ENCODE results near the gene PLEKHH2. TPM values are rescaled to one million over a fixed set of nuclear protein-coding genes. Genes with fewer than 3 reads are reported as not detected.

PLEKHH2 gene
- total and polyA plus RNA-seq, 2 of the 13 experiments (the other 11 are each of a cell fraction or from before 2014, with no cell fraction given): 1.1 to 3.0 TPM

DNA sequence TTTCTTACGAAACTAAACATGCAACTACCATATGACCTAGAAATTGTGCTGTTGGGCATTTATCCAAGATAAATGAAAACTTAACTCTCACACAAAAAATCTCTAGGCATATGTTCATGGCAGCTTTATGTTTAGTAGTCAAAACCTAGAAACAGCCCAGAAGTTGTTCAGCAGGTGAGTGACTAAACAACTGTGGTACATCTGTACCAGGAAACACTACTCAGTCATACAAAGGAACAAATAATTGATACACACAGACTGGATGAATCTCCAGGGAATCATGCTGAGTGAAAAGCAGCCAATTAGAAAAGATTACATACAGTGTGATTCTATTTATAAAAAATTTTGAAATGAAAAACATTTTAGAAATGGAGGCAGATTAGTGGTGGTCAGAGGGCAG lies 166.1 kb downstream of the PLEKHH2 start:
- DNase-seq (ENCODE audit: low spot score) (no peak), ATAC-seq (no peak), FAIRE-seq (no peak)
- H3K36me3 ChIP-seq (replicated peaks in 1 of 2; ENCODE audit: control insufficient read depth in 1 of 2, insufficient read depth in 2 of 2, low read length in 2 of 2): no peaks in the 10 kb centered on the region
- H3K79me2 ChIP-seq (ENCODE audit: insufficient read depth, low read length): no peaks in the 10 kb centered on the region
- intact Hi-C loops (cut with micrococcal nuclease; ENCODE audit: unreplicated experiment) (no loop called here), in situ Hi-C loops (cut with HindIII; ENCODE audit: extremely low pct_ligation_motif_present, low pct_unique_long_range_greater_than_20kb) (no loop called here)
- CTCF ChIA-PET (ENCODE audit: low intra/inter-chr PET ratio, low total read pairs): no interaction called here
- H3K4me2 ChIP-seq (ENCODE audit: low read depth, low read length): no peak overlapping the region
- H4K20me1 ChIP-seq (ENCODE audit: insufficient read depth, low read length): no peaks in the 10 kb centered on the region
- WGBS (ENCODE audit: low lambda C conversion rate): 100% methylated on average over 1 of the region's 1 CpG
- no peak overlapping the region for H3K4me3 ChIP-seq (replicated peaks in 1 of 3; ENCODE audit: insufficient read depth in 1 of 3, low read depth in 2 of 3, low read length in 3 of 3)
- no peak overlapping the region for H3K9ac ChIP-seq (ENCODE audit: insufficient read depth, low read depth, low read length)
- no peak overlapping the region for H2AFZ ChIP-seq (ENCODE audit: low read length)
- H3K27me3 ChIP-seq (ENCODE audit: control insufficient read depth in 1 of 2, insufficient read depth in 2 of 2, low read length in 2 of 2): no peaks in the 10 kb centered on the region
- no peaks in the 10 kb centered on the region for H3K9me3 ChIP-seq (ENCODE audit: low read length)
- no peak overlapping the region for H3K27ac ChIP-seq (ENCODE audit: extremely low read length, insufficient read depth, low read length)
- BruUV-seq (replicated peaks): no TSS peak
- peaks cover 66% of the 10 kb centered on the region for H3K4me1 ChIP-seq (ENCODE audit: insufficient read depth, low read length)
- POLR2A ChIA-PET: no interaction called here
- TF ChIP-seq THAP11 (CRISPR knock-in tag; IDR thresholded peaks at IDR 0.05) (no peak), ZNF574 (CRISPR knock-in tag; IDR thresholded peaks at IDR 0.05) (no peak), ZNF136 (CRISPR knock-in tag; IDR thresholded peaks at IDR 0.05; ENCODE audit: low read depth) (no peak), HOMEZ (CRISPR knock-in tag; IDR thresholded peaks at IDR 0.05; ENCODE audit: low read depth) (no peak), POLR2A (IDR thresholded peaks at IDR 0.05; ENCODE audit: insufficient read depth in 1 of 2, low read depth in 2 of 2, low read length in 2 of 2) (no peak), HIVEP1 (CRISPR knock-in tag; IDR thresholded peaks at IDR 0.05) (no peak), HMG20A (CRISPR knock-in tag; IDR thresholded peaks at IDR 0.05; ENCODE audit: borderline replicate concordance) (no peak), ZNF326 (CRISPR knock-in tag; IDR thresholded peaks at IDR 0.05; ENCODE audit: borderline replicate concordance) (no peak), NFE2 (CRISPR knock-in tag; IDR thresholded peaks at IDR 0.05) (no peak), ZNF280D (CRISPR knock-in tag; IDR thresholded peaks at IDR 0.05) (no peak), ZBTB3 (CRISPR knock-in tag; IDR thresholded peaks at IDR 0.05; ENCODE audit: borderline replicate concordance, low read depth) (no peak), PAWR (CRISPR knock-in tag; IDR thresholded peaks at IDR 0.05; ENCODE audit: borderline replicate concordance) (no peak), SNAPC2 (CRISPR knock-in tag; IDR thresholded peaks at IDR 0.05) (no peak), CBX2 (IDR thresholded peaks at IDR 0.05; ENCODE audit: low read depth, low read length) (no peak), CBX2 (CRISPR knock-in tag; IDR thresholded peaks at IDR 0.05; ENCODE audit: low read depth) (no peak), MTF2 (CRISPR knock-in tag; IDR thresholded peaks at IDR 0.05; ENCODE audit: borderline replicate concordance) (no peak)
- TF ChIP-seq, protein P1, sequence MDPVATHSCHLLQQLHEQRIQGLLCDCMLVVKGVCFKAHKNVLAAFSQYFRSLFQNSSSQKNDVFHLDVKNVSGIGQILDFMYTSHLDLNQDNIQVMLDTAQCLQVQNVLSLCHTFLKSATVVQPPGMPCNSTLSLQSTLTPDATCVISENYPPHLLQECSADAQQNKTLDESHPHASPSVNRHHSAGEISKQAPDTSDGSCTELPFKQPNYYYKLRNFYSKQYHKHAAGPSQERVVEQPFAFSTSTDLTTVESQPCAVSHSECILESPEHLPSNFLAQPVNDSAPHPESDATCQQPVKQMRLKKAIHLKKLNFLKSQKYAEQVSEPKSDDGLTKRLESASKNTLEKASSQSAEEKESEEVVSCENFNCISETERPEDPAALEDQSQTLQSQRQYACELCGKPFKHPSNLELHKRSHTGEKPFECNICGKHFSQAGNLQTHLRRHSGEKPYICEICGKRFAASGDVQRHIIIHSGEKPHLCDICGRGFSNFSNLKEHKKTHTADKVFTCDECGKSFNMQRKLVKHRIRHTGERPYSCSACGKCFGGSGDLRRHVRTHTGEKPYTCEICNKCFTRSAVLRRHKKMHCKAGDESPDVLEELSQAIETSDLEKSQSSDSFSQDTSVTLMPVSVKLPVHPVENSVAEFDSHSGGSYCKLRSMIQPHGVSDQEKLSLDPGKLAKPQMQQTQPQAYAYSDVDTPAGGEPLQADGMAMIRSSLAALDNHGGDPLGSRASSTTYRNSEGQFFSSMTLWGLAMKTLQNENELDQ (CRISPR knock-in tag; IDR thresholded peaks at IDR 0.05; ENCODE audit: borderline replicate concordance): no peak
